GM06990 (cell line): Measurements from ENCODE around the gene PRR13.
A peak's percentile ranks its signal among the peaks of the same experiment; 100 is the strongest.
"Not testable (repeated sequence)": the region's sequence is repeated elsewhere in the genome, so short reads cannot be mapped to it uniquely, and the experiment has no call there.

Experiments used
- DNase-seq: peaks from one replicate; pipeline ENCODE4 v3.0.0-alpha.2; 2011; ENCODE audit not compliant: insufficient read length; ENCODE audit errors: extremely low read depth
- H3K27me3 ChIP-seq: replicated peaks from 2 replicates; pipeline ENCODE4 v1.6.0; 2011; ENCODE audit warnings: low read length; ENCODE audit not compliant: control insufficient read depth, insufficient read depth
- H3K36me3 ChIP-seq: 2 replicates; pipeline ENCODE4 v1.5.1; 2011; ENCODE audit warnings: low read length; ENCODE audit not compliant: control insufficient read depth, insufficient read depth
- H3K4me3 ChIP-seq: replicated peaks from 2 replicates; pipeline ENCODE4 v1.5.1; 2011; ENCODE audit warnings: low read depth, mild to moderate bottlenecking, control low read depth, low read length
- TF ChIP-seq, protein P1 (sequence below): IDR thresholded peaks from 2 replicates; pipeline ENCODE4 v1.5.1; 2011; ENCODE audit warnings: low read length, control low read depth, mild to moderate bottlenecking, inconsistent platforms; ENCODE audit not compliant: insufficient read depth, poor library complexity, severe bottlenecking

The PRR13 gene

DNA sequence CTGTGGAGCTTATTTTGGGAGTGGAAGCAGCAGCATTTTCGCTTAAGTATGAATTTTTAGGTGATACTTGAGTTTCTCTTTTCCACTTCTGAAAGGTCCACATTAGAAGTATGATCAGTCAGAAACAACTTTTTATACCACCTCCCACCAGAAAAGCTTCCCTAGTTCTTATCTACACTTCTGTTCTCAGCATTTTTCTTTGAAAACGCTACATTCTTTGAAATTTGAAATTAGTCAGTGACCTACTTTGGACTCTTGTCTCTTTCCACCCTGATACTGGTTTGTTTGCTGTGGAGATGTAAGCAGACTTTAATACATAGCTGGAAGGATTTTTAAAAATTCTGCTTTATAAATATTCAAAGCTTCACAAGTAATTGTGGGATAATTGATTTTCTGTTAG lies 32.5 kb downstream of the PRR13 start:
- TF ChIP-seq, protein P1, sequence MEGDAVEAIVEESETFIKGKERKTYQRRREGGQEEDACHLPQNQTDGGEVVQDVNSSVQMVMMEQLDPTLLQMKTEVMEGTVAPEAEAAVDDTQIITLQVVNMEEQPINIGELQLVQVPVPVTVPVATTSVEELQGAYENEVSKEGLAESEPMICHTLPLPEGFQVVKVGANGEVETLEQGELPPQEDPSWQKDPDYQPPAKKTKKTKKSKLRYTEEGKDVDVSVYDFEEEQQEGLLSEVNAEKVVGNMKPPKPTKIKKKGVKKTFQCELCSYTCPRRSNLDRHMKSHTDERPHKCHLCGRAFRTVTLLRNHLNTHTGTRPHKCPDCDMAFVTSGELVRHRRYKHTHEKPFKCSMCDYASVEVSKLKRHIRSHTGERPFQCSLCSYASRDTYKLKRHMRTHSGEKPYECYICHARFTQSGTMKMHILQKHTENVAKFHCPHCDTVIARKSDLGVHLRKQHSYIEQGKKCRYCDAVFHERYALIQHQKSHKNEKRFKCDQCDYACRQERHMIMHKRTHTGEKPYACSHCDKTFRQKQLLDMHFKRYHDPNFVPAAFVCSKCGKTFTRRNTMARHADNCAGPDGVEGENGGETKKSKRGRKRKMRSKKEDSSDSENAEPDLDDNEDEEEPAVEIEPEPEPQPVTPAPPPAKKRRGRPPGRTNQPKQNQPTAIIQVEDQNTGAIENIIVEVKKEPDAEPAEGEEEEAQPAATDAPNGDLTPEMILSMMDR = no peak
- H3K4me3 ChIP-seq = no peak overlapping the region
- no peaks in the 10 kb centered on the region for H3K27me3 ChIP-seq
- no peak for DNase-seq
- H3K36me3 ChIP-seq = peaks cover 37% of the 10 kb centered on the region

GRCh38 chr12:53474819-53475218 lies 33.3 kb downstream of the PRR13 start:
- H3K36me3 ChIP-seq = peaks cover 36% of the 10 kb centered on the region
- H3K4me3 ChIP-seq = no peak overlapping the region
- H3K27me3 ChIP-seq = no peaks in the 10 kb centered on the region
- no peak for DNase-seq
- TF ChIP-seq, protein P1 = no peak

DNA sequence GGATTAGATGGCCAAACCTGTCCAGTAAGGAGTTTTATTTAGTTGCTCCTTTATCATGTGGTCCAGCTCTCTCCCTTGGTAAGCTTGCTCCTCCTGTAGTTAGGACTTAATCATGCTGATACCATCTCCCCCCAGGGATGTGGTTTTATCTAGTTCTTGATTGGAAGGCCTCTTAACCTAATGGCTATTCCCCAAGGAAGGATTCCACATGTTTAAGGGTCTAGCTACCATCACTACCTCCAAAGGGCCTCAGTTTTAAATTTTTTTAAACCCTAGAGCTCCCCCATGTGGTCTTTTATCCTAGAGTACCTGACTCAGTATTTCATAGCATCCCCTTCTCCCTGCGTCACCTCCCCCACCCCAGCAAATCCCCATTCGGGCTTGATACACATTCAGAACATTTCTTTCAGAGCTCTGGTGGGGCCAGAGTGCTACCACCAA lies 35.3 kb downstream of the PRR13 start:
- no peaks in the 10 kb centered on the region for H3K27me3 ChIP-seq
- H3K36me3 ChIP-seq = peaks cover 40% of the 10 kb centered on the region
- DNase-seq = no peak
- H3K4me3 ChIP-seq = no peak overlapping the region
- TF ChIP-seq, protein P1 = peak; percentile 41

GRCh38 chr12:53478865-53479264 lies 37.3 kb downstream of the PRR13 start:
- TF ChIP-seq, protein P1 = no peak
- DNase-seq = no peak
- H3K36me3 ChIP-seq = peaks cover 47% of the 10 kb centered on the region

GRCh38 chr12:53479331-53479730 lies 37.8 kb downstream of the PRR13 start:
- no peak for DNase-seq
- H3K27me3 ChIP-seq = no peaks in the 10 kb centered on the region
- no peak overlapping the region for H3K4me3 ChIP-seq
- peaks cover 48% of the 10 kb centered on the region for H3K36me3 ChIP-seq
- TF ChIP-seq, protein P1 = no peak

More at GRCh38 chr12:53478865-53479264, 37.3 kb downstream of the PRR13 start:
- Histone ChIP-seq H3K4me3 (no peak overlapping the region), H3K27me3 (no peaks in the 10 kb centered on the region)

DNA sequence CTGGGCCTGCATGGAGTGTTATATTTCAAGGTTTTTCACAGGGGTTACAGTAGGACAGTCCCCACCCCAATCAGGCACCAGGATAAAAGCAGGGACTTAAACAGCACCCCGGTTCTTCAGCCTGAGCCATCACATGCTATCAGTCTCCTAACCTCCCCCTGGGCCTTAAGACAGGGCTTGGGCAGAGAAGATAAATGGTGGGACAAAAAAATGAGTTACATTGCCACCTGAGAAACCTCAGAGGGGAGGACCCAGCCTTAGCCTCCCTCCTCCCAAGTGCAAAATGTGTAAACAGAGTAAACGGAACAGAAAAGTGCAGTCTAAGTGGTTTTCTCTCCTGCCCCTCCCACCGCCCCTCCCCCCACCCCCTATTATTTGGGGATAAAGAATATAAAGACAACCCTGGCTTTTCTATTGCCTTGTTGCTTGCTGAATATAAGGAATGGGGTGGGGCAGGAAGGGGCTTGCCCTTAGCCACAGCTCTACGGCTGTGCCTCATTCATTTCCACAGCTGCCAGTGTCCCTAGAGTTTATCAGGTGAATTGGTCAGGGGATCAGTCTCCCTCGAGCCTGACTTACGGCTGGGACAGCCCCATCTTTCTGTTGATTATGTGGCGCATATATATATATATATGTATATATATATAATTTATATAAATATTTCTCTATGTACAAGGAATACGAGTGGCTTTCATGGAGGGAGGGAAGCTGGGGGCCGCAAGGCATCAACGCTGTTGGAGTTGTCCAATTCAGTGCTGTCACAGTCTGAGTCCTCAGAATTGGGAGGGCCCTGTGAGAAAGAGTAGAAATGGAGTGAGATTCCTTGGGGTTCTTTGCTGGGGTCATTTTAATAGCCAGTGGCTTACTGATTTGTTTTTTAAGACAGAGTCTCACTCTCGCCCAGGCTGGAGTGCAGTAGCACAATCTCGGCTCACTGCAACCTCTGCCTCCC lies 39.2 kb downstream of the PRR13 start:
- no peaks in the 10 kb centered on the region for H3K27me3 ChIP-seq
- no peak for DNase-seq
- H3K4me3 ChIP-seq = no peak overlapping the region
- TF ChIP-seq, protein P1 = no peak
- peaks cover 48% of the 10 kb centered on the region for H3K36me3 ChIP-seq

GRCh38 chr12:53481458-53481857 lies 39.9 kb downstream of the PRR13 start:
- H3K4me3 ChIP-seq, H3K27me3 ChIP-seq, DNase-seq: not testable (repeated sequence)
- peaks cover 48% of the 10 kb centered on the region for H3K36me3 ChIP-seq
